Prostate gland (tissue), 2 donors: ENCODE results near the gene INPP4B.

ENCODE experiments used
- CTCF ChIP-seq, 4 experiments: fragments of 200-600 bp in 2 of 4; fragments of 450-650 bp in 2 of 4; sonication (generic) in 2 of 4; IDR thresholded peaks; 1 replicate in 3 of 4; 2 replicates in 1 of 4; pipeline ENCODE4 v1.5.1; 2016 to 2019; ENCODE audit warnings: antibody characterized with exemption in 4 of 4, mild to moderate bottlenecking in 2 of 4, moderate library complexity in 2 of 4
- POLR2A ChIP-seq: fragments of 450-650 bp; IDR thresholded peaks from one replicate; pipeline ENCODE4 v1.6.1; 2016; ENCODE audit warnings: antibody characterized with exemption, mild to moderate bottlenecking
- POLR2AphosphoS5 ChIP-seq: sonication (generic); formaldehyde crosslinking; IDR thresholded peaks from one replicate; pipeline ENCODE4 v1.6.1; 2017; ENCODE audit warnings: antibody characterized with exemption

GRCh38 chr4:142683503-142683902, 162.6 kb downstream of the INPP4B start:
- TF ChIP-seq CTCF (IDR thresholded peaks at IDR 0.05) (no peak), POLR2A (no peak), POLR2AphosphoS5 (no peak)
